ENCODE data around the gene SLX9. TPM values are rescaled to one million over a fixed set of nuclear protein-coding genes. Genes with fewer than 3 reads are reported as not detected.

Gene SLX9
- total RNA-seq, 1 experiment from 2014 or later, result 77.2 TPM

GRCh38 chr21:44988607-44989536 is 49.0 kb downstream of the SLX9 start:
- H3K27me3 Mint-ChIP-seq (ENCODE audit: low read depth), result no peaks in the 10 kb centered on the region
- H3K9me3 Mint-ChIP-seq, result no peaks in the 10 kb centered on the region
- H3K36me3 Mint-ChIP-seq, result no peaks in the 10 kb centered on the region
- CTCF ChIA-PET, result interaction anchor here (0.6 to 1.7 kb wide), 4 partner anchors 66 to 149 kb away, joined by 3 to 6 read pairs (median 4); no protein-coding TSS in a partner anchor
- H3K4me1 Mint-ChIP-seq, result no peaks in the 10 kb centered on the region
- H3K4me3 Mint-ChIP-seq, result no peak overlapping the region
- POLR2A ChIA-PET, result no interaction called here
- H3K27ac Mint-ChIP-seq, result no peak overlapping the region
- no peak for DNase-seq (ENCODE audit: low spot score)
- no peak for ATAC-seq
- TF ChIP-seq CTCF (IDR thresholded peaks at IDR 0.05) (no peak), MYBL2 (CRISPR knock-in tag; IDR thresholded peaks at IDR 0.05) (no peak), ZNF416 (CRISPR knock-in tag; IDR thresholded peaks at IDR 0.05) (no peak), NR1H2 (CRISPR knock-in tag; IDR thresholded peaks at IDR 0.05) (no peak), PRDM15 (CRISPR knock-in tag; IDR thresholded peaks at IDR 0.05) (no peak), SMAD4 (CRISPR knock-in tag; IDR thresholded peaks at IDR 0.05) (no peak)

- POLR2A ChIA-PET, result no interaction called here
Observed at GRCh38 chr21:44989537-44989886, 49.7 kb downstream of the SLX9 start.

GRCh38 chr21:44989943-44990780 is 50.3 kb downstream of the SLX9 start:
- ChIA-PET CTCF (interaction anchor here (1.0 to 1.8 kb wide), 4 partner anchors 18 to 148 kb away, joined by 4 to 5 read pairs (median 4); no protein-coding TSS in a partner anchor), POLR2A (no interaction called here)
- DNase-seq (ENCODE audit: low spot score), result no peak
- Mint-ChIP-seq H3K4me3 (no peak overlapping the region), H3K9me3 (no peaks in the 10 kb centered on the region), H3K27me3 (ENCODE audit: low read depth) (no peaks in the 10 kb centered on the region), H3K4me1 (no peaks in the 10 kb centered on the region), H3K36me3 (no peaks in the 10 kb centered on the region), H3K27ac (no peak overlapping the region)
- TF ChIP-seq HMGA2 (CRISPR knock-in tag; IDR thresholded peaks at IDR 0.05), result no peak
- no peak for TF ChIP-seq USF1 (CRISPR knock-in tag; IDR thresholded peaks at IDR 0.05)
- no peak for TF ChIP-seq HMGXB4 (CRISPR knock-in tag; IDR thresholded peaks at IDR 0.05)
- TF ChIP-seq RORB (CRISPR knock-in tag; IDR thresholded peaks at IDR 0.05), result no peak
- 0 out of 2 replicates have a peak, but pooled peaks have one; percentile 8 for TF ChIP-seq RELA (CRISPR knock-in tag; IDR thresholded peaks at IDR 0.05; ENCODE audit: borderline replicate concordance)
- no peak for ATAC-seq

More at GRCh38 chr21:44989537-44989886, 49.7 kb downstream of the SLX9 start:
- H3K36me3 Mint-ChIP-seq, result no peaks in the 10 kb centered on the region
- CTCF ChIA-PET, result interaction anchor here (0.6 to 1.7 kb wide), 4 partner anchors 65 to 149 kb away, joined by 3 to 5 read pairs (median 4); no protein-coding TSS in a partner anchor
- H3K27me3 Mint-ChIP-seq (ENCODE audit: low read depth), result no peaks in the 10 kb centered on the region
- H3K27ac Mint-ChIP-seq, result no peak overlapping the region
- ATAC-seq, result no peak
- H3K4me3 Mint-ChIP-seq, result no peak overlapping the region
- no peaks in the 10 kb centered on the region for H3K9me3 Mint-ChIP-seq
- DNase-seq (ENCODE audit: low spot score), result no peak
- TF ChIP-seq TP53 (CRISPR knock-in tag; IDR thresholded peaks at IDR 0.05) (no peak), MXD4 (CRISPR knock-in tag; IDR thresholded peaks at IDR 0.05; ENCODE audit: borderline replicate concordance) (no peak), TEAD4 (CRISPR knock-in tag; IDR thresholded peaks at IDR 0.05) (no peak), EMX1 (CRISPR knock-in tag; IDR thresholded peaks at IDR 0.05) (no peak), CREM (CRISPR knock-in tag; IDR thresholded peaks at IDR 0.05) (no peak), FOXK1 (CRISPR knock-in tag; IDR thresholded peaks at IDR 0.05) (no peak)
- H3K4me1 Mint-ChIP-seq, result no peaks in the 10 kb centered on the region
